ENCODE data around the gene MDGA2.

DNA sequence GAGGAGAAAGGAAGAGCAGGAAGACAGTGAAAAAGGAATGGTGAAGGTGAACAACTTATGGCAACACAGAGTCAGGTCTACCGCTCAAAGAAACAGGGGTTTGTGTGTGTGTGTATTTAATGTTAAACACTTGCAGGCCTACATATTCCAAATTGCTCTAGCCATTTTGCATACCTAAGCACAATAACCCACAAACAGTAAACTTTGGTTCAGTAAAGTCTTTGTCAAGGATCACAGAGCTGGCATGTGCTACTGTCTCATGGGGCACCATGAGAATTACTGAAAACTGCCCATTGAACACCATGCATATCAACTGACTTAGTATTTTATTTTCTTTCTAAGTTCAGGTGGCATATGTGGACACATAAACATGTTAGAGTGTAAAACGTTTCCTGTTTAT lies 163.6 kb downstream of the MDGA2 start:
- TF ChIP-seq GTF2F1 (IDR thresholded peaks at IDR 0.05; ENCODE audit: low read length) = no peak
- TF ChIP-seq, protein P1, sequence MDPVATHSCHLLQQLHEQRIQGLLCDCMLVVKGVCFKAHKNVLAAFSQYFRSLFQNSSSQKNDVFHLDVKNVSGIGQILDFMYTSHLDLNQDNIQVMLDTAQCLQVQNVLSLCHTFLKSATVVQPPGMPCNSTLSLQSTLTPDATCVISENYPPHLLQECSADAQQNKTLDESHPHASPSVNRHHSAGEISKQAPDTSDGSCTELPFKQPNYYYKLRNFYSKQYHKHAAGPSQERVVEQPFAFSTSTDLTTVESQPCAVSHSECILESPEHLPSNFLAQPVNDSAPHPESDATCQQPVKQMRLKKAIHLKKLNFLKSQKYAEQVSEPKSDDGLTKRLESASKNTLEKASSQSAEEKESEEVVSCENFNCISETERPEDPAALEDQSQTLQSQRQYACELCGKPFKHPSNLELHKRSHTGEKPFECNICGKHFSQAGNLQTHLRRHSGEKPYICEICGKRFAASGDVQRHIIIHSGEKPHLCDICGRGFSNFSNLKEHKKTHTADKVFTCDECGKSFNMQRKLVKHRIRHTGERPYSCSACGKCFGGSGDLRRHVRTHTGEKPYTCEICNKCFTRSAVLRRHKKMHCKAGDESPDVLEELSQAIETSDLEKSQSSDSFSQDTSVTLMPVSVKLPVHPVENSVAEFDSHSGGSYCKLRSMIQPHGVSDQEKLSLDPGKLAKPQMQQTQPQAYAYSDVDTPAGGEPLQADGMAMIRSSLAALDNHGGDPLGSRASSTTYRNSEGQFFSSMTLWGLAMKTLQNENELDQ (CRISPR knock-in tag; IDR thresholded peaks at IDR 0.05; ENCODE audit: borderline replicate concordance) = no peak

All from HepG2 (cell line).